Fibroblast of lung (primary cell): Measurements from ENCODE around the gene SLC38A1.

Source experiments
- CTCF ChIP-seq, 2 donors: IDR thresholded peaks in 1 of 2; conservative IDR thresholded peaks in 1 of 2; 1 replicate in 1 of 2; 2 replicates in 1 of 2; pipeline ENCODE4 v1.5.1; 2011 to 2012; ENCODE audit warnings: low read length in 2 of 2, control low read depth in 1 of 2, inconsistent platforms in 1 of 2, low read depth in 1 of 2, mild to moderate bottlenecking in 1 of 2
- EZH2 ChIP-seq: IDR thresholded peaks from 2 replicates; pipeline ENCODE4 v1.5.1; 2012; ENCODE audit warnings: low read length, control low read depth, mild to moderate bottlenecking; ENCODE audit errors: missing control alignments

GRCh38 chr12:46174919-46175318, 93.9 kb downstream of the SLC38A1 start:
- TF ChIP-seq CTCF (conservative IDR thresholded peaks at IDR 0.05 in 1 of 2, IDR thresholded peaks at IDR 0.05 in 1 of 2; ENCODE audit: low read depth in 1 of 2, low read length in 2 of 2) (no peak), EZH2 (no peak)
